ENCODE results near the gene VPS33B. TPM values are rescaled to one million over a fixed set of nuclear protein-coding genes. Genes with fewer than 3 reads are reported as not detected.

The VPS33B gene
- total and polyA plus RNA-seq, 2 of the 8 experiments (the other 6 are each of a cell fraction or from before 2014, with no cell fraction given): 11.8 to 17.3 TPM

DNA sequence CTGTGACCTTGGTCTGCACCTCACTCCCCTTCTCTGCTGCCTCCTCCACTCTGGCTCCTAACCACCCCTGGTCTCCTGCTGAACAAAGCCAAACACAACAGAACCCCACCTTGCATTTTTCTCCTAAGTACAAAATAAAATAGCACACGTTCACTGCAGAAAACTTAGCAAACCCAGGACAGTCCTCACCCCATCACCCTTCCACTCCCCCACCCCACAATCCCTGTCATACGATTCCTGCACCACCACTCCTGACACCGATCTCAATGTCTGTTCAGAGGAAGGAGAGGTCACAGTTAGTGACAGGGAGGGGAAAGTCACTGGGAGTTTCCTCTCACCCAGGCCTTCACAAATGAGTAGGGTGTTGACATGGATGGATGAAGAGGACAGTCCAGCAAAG lies 4.2 kb downstream of the VPS33B start (continued):
- TF ChIP-seq, protein P1, sequence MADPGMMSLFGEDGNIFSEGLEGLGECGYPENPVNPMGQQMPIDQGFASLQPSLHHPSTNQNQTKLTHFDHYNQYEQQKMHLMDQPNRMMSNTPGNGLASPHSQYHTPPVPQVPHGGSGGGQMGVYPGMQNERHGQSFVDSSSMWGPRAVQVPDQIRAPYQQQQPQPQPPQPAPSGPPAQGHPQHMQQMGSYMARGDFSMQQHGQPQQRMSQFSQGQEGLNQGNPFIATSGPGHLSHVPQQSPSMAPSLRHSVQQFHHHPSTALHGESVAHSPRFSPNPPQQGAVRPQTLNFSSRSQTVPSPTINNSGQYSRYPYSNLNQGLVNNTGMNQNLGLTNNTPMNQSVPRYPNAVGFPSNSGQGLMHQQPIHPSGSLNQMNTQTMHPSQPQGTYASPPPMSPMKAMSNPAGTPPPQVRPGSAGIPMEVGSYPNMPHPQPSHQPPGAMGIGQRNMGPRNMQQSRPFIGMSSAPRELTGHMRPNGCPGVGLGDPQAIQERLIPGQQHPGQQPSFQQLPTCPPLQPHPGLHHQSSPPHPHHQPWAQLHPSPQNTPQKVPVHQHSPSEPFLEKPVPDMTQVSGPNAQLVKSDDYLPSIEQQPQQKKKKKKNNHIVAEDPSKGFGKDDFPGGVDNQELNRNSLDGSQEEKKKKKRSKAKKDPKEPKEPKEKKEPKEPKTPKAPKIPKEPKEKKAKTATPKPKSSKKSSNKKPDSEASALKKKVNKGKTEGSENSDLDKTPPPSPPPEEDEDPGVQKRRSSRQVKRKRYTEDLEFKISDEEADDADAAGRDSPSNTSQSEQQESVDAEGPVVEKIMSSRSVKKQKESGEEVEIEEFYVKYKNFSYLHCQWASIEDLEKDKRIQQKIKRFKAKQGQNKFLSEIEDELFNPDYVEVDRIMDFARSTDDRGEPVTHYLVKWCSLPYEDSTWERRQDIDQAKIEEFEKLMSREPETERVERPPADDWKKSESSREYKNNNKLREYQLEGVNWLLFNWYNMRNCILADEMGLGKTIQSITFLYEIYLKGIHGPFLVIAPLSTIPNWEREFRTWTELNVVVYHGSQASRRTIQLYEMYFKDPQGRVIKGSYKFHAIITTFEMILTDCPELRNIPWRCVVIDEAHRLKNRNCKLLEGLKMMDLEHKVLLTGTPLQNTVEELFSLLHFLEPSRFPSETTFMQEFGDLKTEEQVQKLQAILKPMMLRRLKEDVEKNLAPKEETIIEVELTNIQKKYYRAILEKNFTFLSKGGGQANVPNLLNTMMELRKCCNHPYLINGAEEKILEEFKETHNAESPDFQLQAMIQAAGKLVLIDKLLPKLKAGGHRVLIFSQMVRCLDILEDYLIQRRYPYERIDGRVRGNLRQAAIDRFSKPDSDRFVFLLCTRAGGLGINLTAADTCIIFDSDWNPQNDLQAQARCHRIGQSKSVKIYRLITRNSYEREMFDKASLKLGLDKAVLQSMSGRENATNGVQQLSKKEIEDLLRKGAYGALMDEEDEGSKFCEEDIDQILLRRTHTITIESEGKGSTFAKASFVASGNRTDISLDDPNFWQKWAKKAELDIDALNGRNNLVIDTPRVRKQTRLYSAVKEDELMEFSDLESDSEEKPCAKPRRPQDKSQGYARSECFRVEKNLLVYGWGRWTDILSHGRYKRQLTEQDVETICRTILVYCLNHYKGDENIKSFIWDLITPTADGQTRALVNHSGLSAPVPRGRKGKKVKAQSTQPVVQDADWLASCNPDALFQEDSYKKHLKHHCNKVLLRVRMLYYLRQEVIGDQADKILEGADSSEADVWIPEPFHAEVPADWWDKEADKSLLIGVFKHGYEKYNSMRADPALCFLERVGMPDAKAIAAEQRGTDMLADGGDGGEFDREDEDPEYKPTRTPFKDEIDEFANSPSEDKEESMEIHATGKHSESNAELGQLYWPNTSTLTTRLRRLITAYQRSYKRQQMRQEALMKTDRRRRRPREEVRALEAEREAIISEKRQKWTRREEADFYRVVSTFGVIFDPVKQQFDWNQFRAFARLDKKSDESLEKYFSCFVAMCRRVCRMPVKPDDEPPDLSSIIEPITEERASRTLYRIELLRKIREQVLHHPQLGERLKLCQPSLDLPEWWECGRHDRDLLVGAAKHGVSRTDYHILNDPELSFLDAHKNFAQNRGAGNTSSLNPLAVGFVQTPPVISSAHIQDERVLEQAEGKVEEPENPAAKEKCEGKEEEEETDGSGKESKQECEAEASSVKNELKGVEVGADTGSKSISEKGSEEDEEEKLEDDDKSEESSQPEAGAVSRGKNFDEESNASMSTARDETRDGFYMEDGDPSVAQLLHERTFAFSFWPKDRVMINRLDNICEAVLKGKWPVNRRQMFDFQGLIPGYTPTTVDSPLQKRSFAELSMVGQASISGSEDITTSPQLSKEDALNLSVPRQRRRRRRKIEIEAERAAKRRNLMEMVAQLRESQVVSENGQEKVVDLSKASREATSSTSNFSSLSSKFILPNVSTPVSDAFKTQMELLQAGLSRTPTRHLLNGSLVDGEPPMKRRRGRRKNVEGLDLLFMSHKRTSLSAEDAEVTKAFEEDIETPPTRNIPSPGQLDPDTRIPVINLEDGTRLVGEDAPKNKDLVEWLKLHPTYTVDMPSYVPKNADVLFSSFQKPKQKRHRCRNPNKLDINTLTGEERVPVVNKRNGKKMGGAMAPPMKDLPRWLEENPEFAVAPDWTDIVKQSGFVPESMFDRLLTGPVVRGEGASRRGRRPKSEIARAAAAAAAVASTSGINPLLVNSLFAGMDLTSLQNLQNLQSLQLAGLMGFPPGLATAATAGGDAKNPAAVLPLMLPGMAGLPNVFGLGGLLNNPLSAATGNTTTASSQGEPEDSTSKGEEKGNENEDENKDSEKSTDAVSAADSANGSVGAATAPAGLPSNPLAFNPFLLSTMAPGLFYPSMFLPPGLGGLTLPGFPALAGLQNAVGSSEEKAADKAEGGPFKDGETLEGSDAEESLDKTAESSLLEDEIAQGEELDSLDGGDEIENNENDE (IDR thresholded peaks at IDR 0.05; ENCODE audit: insufficient replicate concordance, low read length): no peak
- TF ChIP-seq, protein P2, sequence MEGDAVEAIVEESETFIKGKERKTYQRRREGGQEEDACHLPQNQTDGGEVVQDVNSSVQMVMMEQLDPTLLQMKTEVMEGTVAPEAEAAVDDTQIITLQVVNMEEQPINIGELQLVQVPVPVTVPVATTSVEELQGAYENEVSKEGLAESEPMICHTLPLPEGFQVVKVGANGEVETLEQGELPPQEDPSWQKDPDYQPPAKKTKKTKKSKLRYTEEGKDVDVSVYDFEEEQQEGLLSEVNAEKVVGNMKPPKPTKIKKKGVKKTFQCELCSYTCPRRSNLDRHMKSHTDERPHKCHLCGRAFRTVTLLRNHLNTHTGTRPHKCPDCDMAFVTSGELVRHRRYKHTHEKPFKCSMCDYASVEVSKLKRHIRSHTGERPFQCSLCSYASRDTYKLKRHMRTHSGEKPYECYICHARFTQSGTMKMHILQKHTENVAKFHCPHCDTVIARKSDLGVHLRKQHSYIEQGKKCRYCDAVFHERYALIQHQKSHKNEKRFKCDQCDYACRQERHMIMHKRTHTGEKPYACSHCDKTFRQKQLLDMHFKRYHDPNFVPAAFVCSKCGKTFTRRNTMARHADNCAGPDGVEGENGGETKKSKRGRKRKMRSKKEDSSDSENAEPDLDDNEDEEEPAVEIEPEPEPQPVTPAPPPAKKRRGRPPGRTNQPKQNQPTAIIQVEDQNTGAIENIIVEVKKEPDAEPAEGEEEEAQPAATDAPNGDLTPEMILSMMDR (IDR thresholded peaks at IDR 0.05; ENCODE audit: control extremely low read depth in 1 of 3, insufficient read depth in 1 of 3, low read depth in 1 of 3, low read length in 3 of 3): no peak
- TF ChIP-seq, protein P3, sequence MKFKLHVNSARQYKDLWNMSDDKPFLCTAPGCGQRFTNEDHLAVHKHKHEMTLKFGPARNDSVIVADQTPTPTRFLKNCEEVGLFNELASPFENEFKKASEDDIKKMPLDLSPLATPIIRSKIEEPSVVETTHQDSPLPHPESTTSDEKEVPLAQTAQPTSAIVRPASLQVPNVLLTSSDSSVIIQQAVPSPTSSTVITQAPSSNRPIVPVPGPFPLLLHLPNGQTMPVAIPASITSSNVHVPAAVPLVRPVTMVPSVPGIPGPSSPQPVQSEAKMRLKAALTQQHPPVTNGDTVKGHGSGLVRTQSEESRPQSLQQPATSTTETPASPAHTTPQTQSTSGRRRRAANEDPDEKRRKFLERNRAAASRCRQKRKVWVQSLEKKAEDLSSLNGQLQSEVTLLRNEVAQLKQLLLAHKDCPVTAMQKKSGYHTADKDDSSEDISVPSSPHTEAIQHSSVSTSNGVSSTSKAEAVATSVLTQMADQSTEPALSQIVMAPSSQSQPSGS (IDR thresholded peaks at IDR 0.05; ENCODE audit: low read length): no peak
- TF ChIP-seq MAFK (IDR thresholded peaks at IDR 0.05; ENCODE audit: low read depth, low read length) (no peak), EZH2 (IDR thresholded peaks at IDR 0.05; ENCODE audit: low read depth, low read length, severe bottlenecking) (no peak), SUZ12 (IDR thresholded peaks at IDR 0.05; ENCODE audit: low read length) (no peak), ZNF274 (IDR thresholded peaks at IDR 0.05; ENCODE audit: borderline replicate concordance, extremely low read depth, low read length) (no peak)

Data from H1 (cell line).